Measurements from ENCODE around the gene TGM6. TPM values are rescaled to one million over a fixed set of nuclear protein-coding genes. Genes with fewer than 3 reads are reported as not detected.

Gene TGM6
- not detected in 5 replicates for total RNA-seq (2022; extraction: Qiagen RNA extraction; ENCODE audit: low read depth)

DNA sequence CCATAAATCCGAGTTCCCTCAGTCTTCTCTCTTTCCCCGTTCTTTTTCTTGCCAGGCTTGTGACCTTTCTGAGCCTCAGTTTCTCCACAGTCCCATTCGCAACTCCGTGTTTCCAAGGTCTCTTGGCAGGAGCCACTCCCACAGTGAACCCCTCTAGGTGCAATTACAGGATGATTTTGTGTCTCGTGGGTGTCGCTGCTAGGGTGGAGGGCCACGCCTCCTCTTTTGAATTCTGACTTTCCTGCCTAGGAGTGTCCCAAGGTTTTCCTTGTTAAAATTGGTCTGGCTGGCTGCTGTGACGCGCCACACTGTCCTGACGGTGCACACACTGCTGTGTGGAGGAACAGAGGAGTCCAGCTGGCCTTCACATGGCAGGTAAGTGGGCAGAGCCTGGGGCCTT lies at the start of gene TGM6:
TGM6 (plus strand) TSS at position 301 of the 400 bp plus-strand sequence; CDS start at position 369, 68 bp downstream.

DNA sequence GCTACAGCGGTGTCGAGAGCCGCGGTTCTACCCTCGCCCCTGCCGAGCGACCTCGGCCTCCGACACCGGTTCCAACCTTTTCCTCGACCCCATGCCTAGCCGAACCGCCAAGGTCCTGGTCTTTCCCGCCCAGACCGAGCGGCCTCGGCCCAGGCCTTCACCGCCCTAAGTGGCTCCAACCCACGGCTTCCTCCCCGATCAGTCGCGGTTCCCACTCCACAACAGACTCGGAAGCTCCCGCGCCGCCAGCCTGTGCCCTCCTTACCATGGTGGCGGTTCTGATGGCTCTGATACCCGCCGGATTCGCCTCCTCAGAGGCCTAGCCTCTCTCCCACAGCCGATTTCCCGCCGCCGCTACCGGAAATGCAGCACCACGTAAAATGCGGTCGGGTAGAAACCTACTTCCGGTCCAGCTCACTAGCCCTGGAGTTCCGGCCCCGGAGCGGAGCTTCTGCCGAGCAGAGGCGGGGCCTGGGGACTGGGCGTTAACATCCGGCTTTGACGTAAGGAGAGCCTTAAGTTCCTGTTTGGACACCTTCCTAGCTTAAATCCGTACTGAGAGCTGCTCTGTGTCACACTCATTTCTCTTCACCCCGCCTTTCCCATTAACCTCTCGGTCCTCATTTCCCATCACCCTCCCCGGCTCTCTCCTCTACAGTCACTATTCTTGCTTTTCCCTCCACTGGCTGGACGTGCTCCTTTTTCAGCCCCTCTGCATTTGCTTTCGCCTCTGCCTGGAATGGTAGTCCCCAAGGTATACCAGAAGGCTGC lies 89.9 kb downstream of the TGM6 start, which contains the start of gene SNRPB:
SNRPB (minus strand) TSS at position 367 of the 771 bp plus-strand sequence; CDS start at position 268, 99 bp downstream.

Other genes starting within 250 kb of the TGM6 start
- 0.05 TPM in 1 of 5 replicates, not detected in the others for gene TGM3, start 84.9 kb upstream of the TGM6 start, total RNA-seq (2022; extraction: Qiagen RNA extraction; ENCODE audit: low read depth)
- 866 to 1,088 TPM (median 1,022 TPM) in 5 replicates for gene SNRPB, start 89.9 kb downstream of the TGM6 start, total RNA-seq (2022; extraction: Qiagen RNA extraction; ENCODE audit: low read depth)
- gene ZNF343, start 128.0 kb downstream of the TGM6 start, total RNA-seq (2022; extraction: Qiagen RNA extraction; ENCODE audit: low read depth): 13.1 to 16.7 TPM (median 13.7 TPM) in 5 replicates
- gene TMC2, start 155.7 kb downstream of the TGM6 start, total RNA-seq (2022; extraction: Qiagen RNA extraction; ENCODE audit: low read depth): not detected in 5 replicates

Measured in A549 treated with RU486 at 1 μM for 4 hours (cell line).